Loucy (cell line): Measurements from ENCODE around the gene PNMA6E.

Source experiments
- H2AFZ ChIP-seq: fragments of 200-600 bp; sonication (generic); 2 replicates; pipeline ENCODE4 v1.6.0; 2016; ENCODE audit warnings: antibody characterized with exemption, mild to moderate bottlenecking, low read length, moderate library complexity
- H3F3A ChIP-seq: fragments of 200-600 bp; 2 replicates; pipeline ENCODE4 v1.6.0; 2016; ENCODE audit warnings: antibody characterized with exemption, low read depth, mild to moderate bottlenecking
- H3K27me3 ChIP-seq: fragments of 200-600 bp; sonication (generic); 2 replicates; pipeline ENCODE4 v1.6.1; 2014; ENCODE audit warnings: low read length, mild to moderate bottlenecking; ENCODE audit not compliant: insufficient read depth, poor library complexity, severe bottlenecking
- H3K36me3 ChIP-seq: fragments of 200-600 bp; sonication (generic); 2 replicates; pipeline ENCODE4 v1.6.1; 2016; ENCODE audit warnings: low read length; ENCODE audit not compliant: insufficient read depth
- H3K4me1 ChIP-seq: fragments of 200-600 bp; sonication (generic); 2 replicates; pipeline ENCODE4 v1.5.1; 2014; ENCODE audit warnings: low read length, mild to moderate bottlenecking; ENCODE audit not compliant: insufficient read depth, poor library complexity, severe bottlenecking
- H3K4me2 ChIP-seq: fragments of 200-600 bp; sonication (generic); 2 replicates; pipeline ENCODE4 v1.6.0; 2014; ENCODE audit warnings: antibody characterized with exemption, low read length, low read depth, mild to moderate bottlenecking; ENCODE audit not compliant: poor library complexity, severe bottlenecking
- H3K4me3 ChIP-seq: fragments of 200-600 bp; sonication (generic); 2 replicates; pipeline ENCODE4 v1.5.1; 2014; ENCODE audit warnings: low read length, mild to moderate bottlenecking, mixed read lengths; ENCODE audit not compliant: poor library complexity, severe bottlenecking
- H3K79me2 ChIP-seq: fragments of 200-600 bp; sonication (generic); 2 replicates; pipeline ENCODE4 v1.6.1; 2014; ENCODE audit warnings: low read length; ENCODE audit not compliant: insufficient read depth
- H3K9ac ChIP-seq: fragments of 200-600 bp; sonication (generic); 2 replicates; pipeline ENCODE4 v1.6.0; 2014; ENCODE audit warnings: mild to moderate bottlenecking, low read depth, low read length, moderate library complexity; ENCODE audit not compliant: poor library complexity, severe bottlenecking
- H3K9me2 ChIP-seq: fragments of 200-600 bp; sonication (generic); replicated peaks from 2 replicates; pipeline ENCODE4 v1.6.1; 2016; ENCODE audit warnings: low read depth, low read length, mixed read lengths
- H3K9me3 ChIP-seq: fragments of 200-600 bp; sonication (generic); 2 replicates; pipeline ENCODE4 v1.6.1; 2014; ENCODE audit warnings: mild to moderate bottlenecking, antibody characterized with exemption, low read length, low read depth; ENCODE audit not compliant: insufficient read depth
- H4K20me1 ChIP-seq: fragments of 200-600 bp; sonication (generic); 2 replicates; pipeline ENCODE4 v1.6.0; 2014; ENCODE audit warnings: antibody characterized with exemption, low read length, mild to moderate bottlenecking; ENCODE audit not compliant: insufficient read depth, poor library complexity, severe bottlenecking
- EZH2phosphoT487 ChIP-seq: fragments of 200-600 bp; IDR thresholded peaks from 2 replicates; pipeline ENCODE4 v1.6.1; 2018; ENCODE audit warnings: antibody characterized with exemption, mild to moderate bottlenecking, moderate library complexity, borderline replicate concordance
- TF ChIP-seq, protein P1 (sequence below): fragments of 200-600 bp; sonication (generic); conservative IDR thresholded peaks from 2 replicates; pipeline ENCODE4 v1.5.1; 2014; ENCODE audit warnings: mild to moderate bottlenecking, antibody characterized with exemption, low read length

PNMA6E gene

DNA sequence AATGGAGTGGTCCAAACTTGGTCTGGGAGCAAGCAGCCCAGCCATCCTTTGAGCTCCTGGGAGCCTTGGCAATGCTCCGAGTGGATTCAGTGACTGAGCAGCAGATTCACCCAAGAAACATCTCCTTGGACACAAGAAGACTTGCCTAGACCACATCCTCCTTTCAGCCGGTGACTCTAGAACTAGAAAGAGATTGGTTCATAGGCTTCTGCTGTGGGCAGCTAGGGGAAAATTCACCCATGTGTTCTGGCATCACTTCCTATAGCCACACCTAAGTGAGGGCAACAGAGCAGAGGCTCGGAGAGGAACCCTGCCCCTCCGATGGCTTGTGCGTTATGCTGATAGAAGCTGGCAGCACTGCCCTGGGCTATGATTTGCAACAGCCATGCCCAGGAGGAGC lies 51.2 kb downstream of the PNMA6E start:
- Histone ChIP-seq H3F3A (no peaks in the 10 kb centered on the region), H2AFZ (no peak overlapping the region), H3K9ac (no peak overlapping the region), H3K36me3 (peaks cover 43% of the 10 kb centered on the region; the same call in 1 of the 2 replicates), H3K9me2 (no peaks in the 10 kb centered on the region), H3K9me3 (no peaks in the 10 kb centered on the region), H3K4me1 (no peaks in the 10 kb centered on the region), H3K4me2 (no peak overlapping the region), H3K79me2 (no peaks in the 10 kb centered on the region), H3K4me3 (no peak overlapping the region), H4K20me1 (no peaks in the 10 kb centered on the region), H3K27me3 (no peaks in the 10 kb centered on the region)
- TF ChIP-seq, protein P1, sequence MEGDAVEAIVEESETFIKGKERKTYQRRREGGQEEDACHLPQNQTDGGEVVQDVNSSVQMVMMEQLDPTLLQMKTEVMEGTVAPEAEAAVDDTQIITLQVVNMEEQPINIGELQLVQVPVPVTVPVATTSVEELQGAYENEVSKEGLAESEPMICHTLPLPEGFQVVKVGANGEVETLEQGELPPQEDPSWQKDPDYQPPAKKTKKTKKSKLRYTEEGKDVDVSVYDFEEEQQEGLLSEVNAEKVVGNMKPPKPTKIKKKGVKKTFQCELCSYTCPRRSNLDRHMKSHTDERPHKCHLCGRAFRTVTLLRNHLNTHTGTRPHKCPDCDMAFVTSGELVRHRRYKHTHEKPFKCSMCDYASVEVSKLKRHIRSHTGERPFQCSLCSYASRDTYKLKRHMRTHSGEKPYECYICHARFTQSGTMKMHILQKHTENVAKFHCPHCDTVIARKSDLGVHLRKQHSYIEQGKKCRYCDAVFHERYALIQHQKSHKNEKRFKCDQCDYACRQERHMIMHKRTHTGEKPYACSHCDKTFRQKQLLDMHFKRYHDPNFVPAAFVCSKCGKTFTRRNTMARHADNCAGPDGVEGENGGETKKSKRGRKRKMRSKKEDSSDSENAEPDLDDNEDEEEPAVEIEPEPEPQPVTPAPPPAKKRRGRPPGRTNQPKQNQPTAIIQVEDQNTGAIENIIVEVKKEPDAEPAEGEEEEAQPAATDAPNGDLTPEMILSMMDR, result no peak
- TF ChIP-seq EZH2phosphoT487, result no peak

DNA sequence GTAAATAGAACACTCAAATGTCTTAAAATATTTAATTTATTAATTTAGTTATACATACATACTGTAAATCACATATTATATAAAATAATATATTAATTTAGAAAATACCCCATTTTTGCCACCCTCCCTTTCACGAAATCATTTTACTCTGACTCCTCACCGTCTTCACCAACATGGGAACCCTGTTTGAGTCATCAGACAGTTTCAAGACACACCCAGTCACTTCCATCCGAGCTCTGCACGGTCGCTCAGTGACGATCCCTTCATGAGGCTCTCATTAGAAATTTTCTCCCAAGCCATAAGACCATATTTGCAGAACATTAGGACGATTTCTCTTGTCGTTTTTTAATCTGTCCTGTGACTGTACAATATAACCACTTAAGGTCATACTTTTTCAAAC lies 52.7 kb downstream of the PNMA6E start:
- Histone ChIP-seq H3K9me3 (no peaks in the 10 kb centered on the region), H3K4me1 (no peaks in the 10 kb centered on the region), H3F3A (no peaks in the 10 kb centered on the region), H4K20me1 (no peaks in the 10 kb centered on the region), H3K27me3 (no peaks in the 10 kb centered on the region), H3K36me3 (peaks cover 56% of the 10 kb centered on the region; the same call in 1 of the 2 replicates), H3K4me2 (no peak overlapping the region), H3K79me2 (no peaks in the 10 kb centered on the region; the same call in 1 of the 2 replicates), H2AFZ (no peak overlapping the region), H3K4me3 (no peak overlapping the region), H3K9ac (no peak overlapping the region), H3K9me2 (no peaks in the 10 kb centered on the region)
- TF ChIP-seq, protein P1, result no peak
- no peak for TF ChIP-seq EZH2phosphoT487

DNA sequence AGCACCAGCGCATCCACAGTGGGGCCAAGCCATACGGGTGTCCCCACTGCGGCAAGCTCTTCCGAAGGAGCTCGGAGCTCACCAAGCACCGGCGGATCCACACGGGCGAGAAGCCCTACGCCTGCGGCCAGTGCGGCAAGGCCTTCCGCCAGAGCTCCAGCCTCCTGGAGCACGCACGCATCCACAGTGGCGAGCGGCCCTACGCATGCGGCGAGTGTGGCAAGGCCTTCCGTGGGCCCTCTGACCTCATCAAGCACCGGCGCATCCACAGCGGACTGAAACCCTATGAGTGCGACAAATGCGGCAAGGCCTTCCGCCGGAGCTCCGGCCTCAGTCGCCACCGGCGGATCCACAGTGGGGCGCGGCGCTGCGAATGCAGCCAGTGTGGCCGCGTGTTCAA lies 53.6 kb downstream of the PNMA6E start:
- H2AFZ ChIP-seq, result no peak overlapping the region
- no peaks in the 10 kb centered on the region for H3K27me3 ChIP-seq
- H4K20me1 ChIP-seq, result peaks cover 2% of the 10 kb centered on the region
- no peaks in the 10 kb centered on the region for H3K9me2 ChIP-seq
- no peak overlapping the region for H3K4me2 ChIP-seq
- H3F3A ChIP-seq, result no peaks in the 10 kb centered on the region
- TF ChIP-seq, protein P1, result no peak
- no peak for TF ChIP-seq EZH2phosphoT487
- H3K79me2 ChIP-seq, result peaks cover 2% of the 10 kb centered on the region; the same call in 1 of the 2 replicates
- no peak overlapping the region for H3K4me3 ChIP-seq
- H3K9me3 ChIP-seq, result no peaks in the 10 kb centered on the region
- no peak overlapping the region for H3K9ac ChIP-seq
- peaks cover 56% of the 10 kb centered on the region; the same call in 1 of the 2 replicates for H3K36me3 ChIP-seq
- no peaks in the 10 kb centered on the region for H3K4me1 ChIP-seq
